K562 (cell line): Measurements from ENCODE around the gene OR7G1. TPM values are rescaled to one million over a fixed set of nuclear protein-coding genes. Genes with fewer than 3 reads are reported as not detected.

Source experiments
- ATF7 ChIP-seq: fragments of 450-650 bp; IDR thresholded peaks from 2 replicates; pipeline ENCODE4 v1.7.1; 2014; ENCODE audit warnings: mild to moderate bottlenecking, moderate library complexity
- CXXC5 ChIP-seq: fragments of 250-450 bp; sonication (Bioruptor Pico); IDR thresholded peaks from 2 replicates; pipeline ENCODE4 v1.8.0; 2022; ENCODE audit warnings: inconsistent platforms, mild to moderate bottlenecking, moderate library complexity
- HEY1 ChIP-seq: fragments of 250-450 bp; sonication (Bioruptor Pico); IDR thresholded peaks from 2 replicates; pipeline ENCODE4 v1.5.0; 2020; ENCODE audit warnings: mild to moderate bottlenecking, moderate library complexity, borderline replicate concordance
- MCM2 ChIP-seq: fragments of 450-650 bp; IDR thresholded peaks from 2 replicates; pipeline ENCODE4 v1.6.1; 2017; ENCODE audit warnings: low read depth, mild to moderate bottlenecking
- NFIC ChIP-seq: fragments of 450-650 bp; IDR thresholded peaks from 2 replicates; pipeline ENCODE4 v1.6.1; 2017; ENCODE audit warnings: mild to moderate bottlenecking, inconsistent platforms
- RBM25 ChIP-seq: fragments of 200-400 bp; formaldehyde crosslinking; IDR thresholded peaks from 2 replicates; pipeline ENCODE4 v1.6.1; 2018; ENCODE audit warnings: low read length, low read depth, moderate library complexity; ENCODE audit not compliant: severe bottlenecking
- STAT5B ChIP-seq: fragments of 250-450 bp; sonication (Bioruptor Pico); IDR thresholded peaks from 2 replicates; pipeline ENCODE4 v1.8.0; 2021; ENCODE audit warnings: mild to moderate bottlenecking, inconsistent platforms
- TAF15 ChIP-seq: fragments of 200-400 bp; formaldehyde crosslinking; IDR thresholded peaks from 2 replicates; pipeline ENCODE4 v1.6.1; 2017; ENCODE audit warnings: mild to moderate bottlenecking, low read depth, low read length, moderate library complexity
- U2AF2 ChIP-seq: fragments of 200-400 bp; formaldehyde crosslinking; optimal IDR thresholded peaks from 2 replicates; pipeline ENCODE3; 2017; ENCODE audit warnings: low read depth, mild to moderate bottlenecking, low read length
- polyA plus RNA-seq, 8 experiments: library from polyadenylated mRNA; depleted of rRNA in 4 of 8; stranded (reverse) in 5 of 8; unstranded in 3 of 8; fragments of >200 nt; fragmentation: Nextera tagmentation in 2 of 8; fragmentation: Illumina TruSeq in 1 of 8; extraction: Ambion mirVana in 2 of 8; extraction: Trizol in 1 of 8; gene quantifications; 2 replicates each; pipeline versions ENCODE4 v1.2.1 to v1.2.3, GENCODE V29; 2011 to 2014; ENCODE audit warnings: inconsistent platforms in 1 of 8, missing spikeins in 1 of 8
- total RNA-seq, 7 experiments: library from RNA; depleted of rRNA in 6 of 7; stranded (reverse); fragments of >200 nt in 6 of 7; fragmentation: Illumina TruSeq in 2 of 7; extraction: Trizol in 2 of 7; gene quantifications; 2 replicates each; pipeline versions ENCODE4 v1.2.1 to v1.2.3, GENCODE V29; 2011 to 2021; ENCODE audit warnings: low replicate concordance in 1 of 7
- TF ChIP-seq, protein P1 (sequence below), 2 experiments: IDR thresholded peaks in 1 of 2; conservative IDR thresholded peaks in 1 of 2; 2 replicates each; pipeline ENCODE4 v1.6.1; 2016; ENCODE audit warnings: low read depth in 2 of 2, mild to moderate bottlenecking in 1 of 2, missing compliant biosample characterization in 1 of 2, missing genetic modification characterization in 1 of 2, moderate library complexity in 1 of 2
- TF ChIP-seq, protein P2 (sequence below), 2 experiments: fragments of 150-350 bp in 1 of 2; IDR thresholded peaks; 2 replicates each; pipeline ENCODE4 v1.6.1; 2012 to 2016; ENCODE audit warnings: low read depth in 2 of 2, low read length in 2 of 2, mild to moderate bottlenecking in 1 of 2, moderate library complexity in 1 of 2
- TF ChIP-seq, protein P3 (sequence below): IDR thresholded peaks from 2 replicates; pipeline ENCODE4 v1.6.1; 2011; ENCODE audit warnings: borderline replicate concordance, low read depth, mild to moderate bottlenecking, moderate library complexity, low read length; ENCODE audit not compliant: insufficient read depth, poor library complexity, severe bottlenecking
- TF ChIP-seq, protein P4 (sequence below): fragments of 250-450 bp; sonication (Bioruptor Pico); IDR thresholded peaks from 2 replicates; pipeline ENCODE4 v1.9.0; 2021; ENCODE audit warnings: mild to moderate bottlenecking, inconsistent platforms
- TF ChIP-seq, protein P5 (sequence below): fragments of 250-450 bp; sonication (Bioruptor Pico); IDR thresholded peaks from 2 replicates; pipeline ENCODE4 v1.8.0; 2021; ENCODE audit warnings: moderate library complexity, mild to moderate bottlenecking, inconsistent platforms

Gene OR7G1
- total and polyA plus RNA-seq, 9 of the 15 experiments (the other 6 are each of a cell fraction or from before 2014, with no cell fraction given), result not detected

DNA sequence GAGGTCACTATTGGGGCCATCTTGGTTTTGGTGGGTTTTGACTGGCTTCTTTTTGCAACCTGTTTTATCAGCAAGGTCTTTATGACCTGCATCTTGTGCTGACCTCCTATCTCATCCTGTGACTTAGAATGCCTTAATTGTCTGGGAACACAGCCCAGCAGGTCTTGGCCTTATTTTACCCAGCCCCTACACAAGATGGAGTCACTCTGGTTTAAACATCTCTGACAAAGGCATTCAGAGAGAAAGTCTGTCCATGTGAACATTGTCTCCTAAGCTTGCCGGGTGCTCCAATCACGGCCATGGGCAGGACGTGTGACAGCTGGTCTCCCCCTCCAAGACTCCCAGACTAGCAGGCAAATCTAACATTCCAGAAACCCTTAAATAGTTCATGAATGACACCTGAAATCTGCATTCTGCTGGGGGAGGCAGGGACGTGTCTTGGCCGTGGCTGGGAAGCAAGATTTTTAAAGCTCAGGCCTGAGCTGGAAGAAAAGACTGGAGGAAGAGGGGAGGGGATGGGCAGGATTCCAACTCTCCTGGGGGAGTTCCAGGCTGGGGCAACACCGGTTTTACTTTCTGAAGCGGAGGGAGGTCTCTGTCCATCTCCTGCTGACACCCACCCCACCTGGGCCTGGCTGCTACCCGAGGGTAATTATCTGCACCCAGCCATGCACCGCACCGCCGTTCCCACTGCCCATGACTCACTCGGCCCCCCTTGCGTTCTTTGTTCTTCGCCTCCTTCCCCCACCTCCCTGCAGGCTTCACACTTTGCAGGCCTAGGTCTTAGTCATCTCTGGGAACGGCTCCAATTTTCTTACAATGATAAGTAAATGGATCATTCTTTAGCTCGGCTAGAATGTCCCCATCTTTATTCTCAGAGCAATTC, 40.3 kb downstream of the OR7G1 start (continued):
- TF ChIP-seq TAF15, result no peak
- TF ChIP-seq, protein P1, sequence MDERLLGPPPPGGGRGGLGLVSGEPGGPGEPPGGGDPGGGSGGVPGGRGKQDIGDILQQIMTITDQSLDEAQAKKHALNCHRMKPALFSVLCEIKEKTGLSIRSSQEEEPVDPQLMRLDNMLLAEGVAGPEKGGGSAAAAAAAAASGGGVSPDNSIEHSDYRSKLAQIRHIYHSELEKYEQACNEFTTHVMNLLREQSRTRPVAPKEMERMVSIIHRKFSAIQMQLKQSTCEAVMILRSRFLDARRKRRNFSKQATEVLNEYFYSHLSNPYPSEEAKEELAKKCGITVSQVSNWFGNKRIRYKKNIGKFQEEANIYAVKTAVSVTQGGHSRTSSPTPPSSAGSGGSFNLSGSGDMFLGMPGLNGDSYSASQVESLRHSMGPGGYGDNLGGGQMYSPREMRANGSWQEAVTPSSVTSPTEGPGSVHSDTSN (CRISPR knock-in tag; IDR thresholded peaks at IDR 0.05; ENCODE audit: low read depth), result no peak
- TF ChIP-seq, protein P1 (tag; conservative IDR thresholded peaks at IDR 0.05; ENCODE audit: low read depth), result peak; percentile 28; the same call in 1 of the 2 replicates
- TF ChIP-seq, protein P2, sequence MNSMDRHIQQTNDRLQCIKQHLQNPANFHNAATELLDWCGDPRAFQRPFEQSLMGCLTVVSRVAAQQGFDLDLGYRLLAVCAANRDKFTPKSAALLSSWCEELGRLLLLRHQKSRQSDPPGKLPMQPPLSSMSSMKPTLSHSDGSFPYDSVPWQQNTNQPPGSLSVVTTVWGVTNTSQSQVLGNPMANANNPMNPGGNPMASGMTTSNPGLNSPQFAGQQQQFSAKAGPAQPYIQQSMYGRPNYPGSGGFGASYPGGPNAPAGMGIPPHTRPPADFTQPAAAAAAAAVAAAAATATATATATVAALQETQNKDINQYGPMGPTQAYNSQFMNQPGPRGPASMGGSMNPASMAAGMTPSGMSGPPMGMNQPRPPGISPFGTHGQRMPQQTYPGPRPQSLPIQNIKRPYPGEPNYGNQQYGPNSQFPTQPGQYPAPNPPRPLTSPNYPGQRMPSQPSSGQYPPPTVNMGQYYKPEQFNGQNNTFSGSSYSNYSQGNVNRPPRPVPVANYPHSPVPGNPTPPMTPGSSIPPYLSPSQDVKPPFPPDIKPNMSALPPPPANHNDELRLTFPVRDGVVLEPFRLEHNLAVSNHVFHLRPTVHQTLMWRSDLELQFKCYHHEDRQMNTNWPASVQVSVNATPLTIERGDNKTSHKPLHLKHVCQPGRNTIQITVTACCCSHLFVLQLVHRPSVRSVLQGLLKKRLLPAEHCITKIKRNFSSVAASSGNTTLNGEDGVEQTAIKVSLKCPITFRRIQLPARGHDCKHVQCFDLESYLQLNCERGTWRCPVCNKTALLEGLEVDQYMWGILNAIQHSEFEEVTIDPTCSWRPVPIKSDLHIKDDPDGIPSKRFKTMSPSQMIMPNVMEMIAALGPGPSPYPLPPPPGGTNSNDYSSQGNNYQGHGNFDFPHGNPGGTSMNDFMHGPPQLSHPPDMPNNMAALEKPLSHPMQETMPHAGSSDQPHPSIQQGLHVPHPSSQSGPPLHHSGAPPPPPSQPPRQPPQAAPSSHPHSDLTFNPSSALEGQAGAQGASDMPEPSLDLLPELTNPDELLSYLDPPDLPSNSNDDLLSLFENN (IDR thresholded peaks at IDR 0.05; ENCODE audit: low read depth in 2 of 2, low read length in 2 of 2), result no peak
- no peak for TF ChIP-seq RBM25
- peak; percentile 66 for TF ChIP-seq CXXC5 (CRISPR knock-in tag)
- no peak for TF ChIP-seq STAT5B (CRISPR knock-in tag)
- peak; percentile 92 for TF ChIP-seq ATF7
- TF ChIP-seq HEY1, result no peak
- TF ChIP-seq, protein P3, sequence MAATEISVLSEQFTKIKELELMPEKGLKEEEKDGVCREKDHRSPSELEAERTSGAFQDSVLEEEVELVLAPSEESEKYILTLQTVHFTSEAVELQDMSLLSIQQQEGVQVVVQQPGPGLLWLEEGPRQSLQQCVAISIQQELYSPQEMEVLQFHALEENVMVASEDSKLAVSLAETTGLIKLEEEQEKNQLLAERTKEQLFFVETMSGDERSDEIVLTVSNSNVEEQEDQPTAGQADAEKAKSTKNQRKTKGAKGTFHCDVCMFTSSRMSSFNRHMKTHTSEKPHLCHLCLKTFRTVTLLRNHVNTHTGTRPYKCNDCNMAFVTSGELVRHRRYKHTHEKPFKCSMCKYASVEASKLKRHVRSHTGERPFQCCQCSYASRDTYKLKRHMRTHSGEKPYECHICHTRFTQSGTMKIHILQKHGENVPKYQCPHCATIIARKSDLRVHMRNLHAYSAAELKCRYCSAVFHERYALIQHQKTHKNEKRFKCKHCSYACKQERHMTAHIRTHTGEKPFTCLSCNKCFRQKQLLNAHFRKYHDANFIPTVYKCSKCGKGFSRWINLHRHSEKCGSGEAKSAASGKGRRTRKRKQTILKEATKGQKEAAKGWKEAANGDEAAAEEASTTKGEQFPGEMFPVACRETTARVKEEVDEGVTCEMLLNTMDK, result no peak
- TF ChIP-seq, protein P4, sequence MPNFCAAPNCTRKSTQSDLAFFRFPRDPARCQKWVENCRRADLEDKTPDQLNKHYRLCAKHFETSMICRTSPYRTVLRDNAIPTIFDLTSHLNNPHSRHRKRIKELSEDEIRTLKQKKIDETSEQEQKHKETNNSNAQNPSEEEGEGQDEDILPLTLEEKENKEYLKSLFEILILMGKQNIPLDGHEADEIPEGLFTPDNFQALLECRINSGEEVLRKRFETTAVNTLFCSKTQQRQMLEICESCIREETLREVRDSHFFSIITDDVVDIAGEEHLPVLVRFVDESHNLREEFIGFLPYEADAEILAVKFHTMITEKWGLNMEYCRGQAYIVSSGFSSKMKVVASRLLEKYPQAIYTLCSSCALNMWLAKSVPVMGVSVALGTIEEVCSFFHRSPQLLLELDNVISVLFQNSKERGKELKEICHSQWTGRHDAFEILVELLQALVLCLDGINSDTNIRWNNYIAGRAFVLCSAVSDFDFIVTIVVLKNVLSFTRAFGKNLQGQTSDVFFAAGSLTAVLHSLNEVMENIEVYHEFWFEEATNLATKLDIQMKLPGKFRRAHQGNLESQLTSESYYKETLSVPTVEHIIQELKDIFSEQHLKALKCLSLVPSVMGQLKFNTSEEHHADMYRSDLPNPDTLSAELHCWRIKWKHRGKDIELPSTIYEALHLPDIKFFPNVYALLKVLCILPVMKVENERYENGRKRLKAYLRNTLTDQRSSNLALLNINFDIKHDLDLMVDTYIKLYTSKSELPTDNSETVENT (CRISPR knock-in tag), result no peak
- TF ChIP-seq MCM2, result no peak
- peak; percentile 98 for TF ChIP-seq NFIC
- TF ChIP-seq, protein P5, sequence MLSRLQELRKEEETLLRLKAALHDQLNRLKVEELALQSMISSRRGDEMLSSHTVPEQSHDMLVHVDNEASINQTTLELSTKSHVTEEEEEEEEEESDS (CRISPR knock-in tag), result no peak
- TF ChIP-seq U2AF2, result no peak
